Liver (tissue), 3 donors: ENCODE data around the gene MYO18B.

ENCODE experiments used
- CTCF ChIP-seq: fragments of 150-350 bp; IDR thresholded peaks from 2 replicates; pipeline ENCODE4 v1.5.1; 2017; ENCODE audit warnings: improper control_type of control experiment, low read depth, low read length; ENCODE audit not compliant: missing input control
- NR2F2 ChIP-seq: IDR thresholded peaks from 2 replicates; pipeline ENCODE4 v1.6.1; 2016; ENCODE audit warnings: antibody characterized with exemption
- TF ChIP-seq, protein P1 (sequence below): IDR thresholded peaks from 2 replicates; pipeline ENCODE4 v1.6.1; 2016; ENCODE audit warnings: antibody characterized with exemption
- TF ChIP-seq, protein P2 (sequence below): IDR thresholded peaks from 2 replicates; pipeline ENCODE4 v1.6.1; 2016; ENCODE audit warnings: antibody characterized with exemption, mild to moderate bottlenecking
- TF ChIP-seq, protein P3 (sequence below): IDR thresholded peaks from 2 replicates; pipeline ENCODE4 v1.6.1; 2016; ENCODE audit warnings: antibody characterized with exemption
- donor health status: healthy.
- donor health status: healthy.

DNA sequence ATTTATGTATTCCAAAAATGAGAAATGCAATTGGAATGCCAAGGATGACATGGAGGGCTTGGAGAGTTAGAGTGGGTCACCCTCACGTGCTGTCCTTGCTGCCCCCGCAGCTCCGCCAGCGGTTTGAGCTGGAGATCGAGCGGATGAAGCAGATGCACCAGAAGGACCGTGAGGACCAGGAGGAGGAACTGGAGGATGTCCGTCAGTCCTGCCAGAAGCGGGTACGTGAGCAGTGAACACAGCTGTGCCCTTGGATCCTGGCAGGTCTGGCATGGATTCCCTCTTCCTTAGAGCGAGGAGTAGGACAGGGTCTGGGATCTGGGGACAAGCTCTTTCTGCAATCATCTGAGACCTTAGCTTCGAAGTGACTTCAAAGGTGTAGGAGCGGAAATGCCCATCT, 166.2 kb downstream of the MYO18B start:
- TF ChIP-seq CTCF (no peak), NR2F2 (no peak)
- TF ChIP-seq, protein P1, sequence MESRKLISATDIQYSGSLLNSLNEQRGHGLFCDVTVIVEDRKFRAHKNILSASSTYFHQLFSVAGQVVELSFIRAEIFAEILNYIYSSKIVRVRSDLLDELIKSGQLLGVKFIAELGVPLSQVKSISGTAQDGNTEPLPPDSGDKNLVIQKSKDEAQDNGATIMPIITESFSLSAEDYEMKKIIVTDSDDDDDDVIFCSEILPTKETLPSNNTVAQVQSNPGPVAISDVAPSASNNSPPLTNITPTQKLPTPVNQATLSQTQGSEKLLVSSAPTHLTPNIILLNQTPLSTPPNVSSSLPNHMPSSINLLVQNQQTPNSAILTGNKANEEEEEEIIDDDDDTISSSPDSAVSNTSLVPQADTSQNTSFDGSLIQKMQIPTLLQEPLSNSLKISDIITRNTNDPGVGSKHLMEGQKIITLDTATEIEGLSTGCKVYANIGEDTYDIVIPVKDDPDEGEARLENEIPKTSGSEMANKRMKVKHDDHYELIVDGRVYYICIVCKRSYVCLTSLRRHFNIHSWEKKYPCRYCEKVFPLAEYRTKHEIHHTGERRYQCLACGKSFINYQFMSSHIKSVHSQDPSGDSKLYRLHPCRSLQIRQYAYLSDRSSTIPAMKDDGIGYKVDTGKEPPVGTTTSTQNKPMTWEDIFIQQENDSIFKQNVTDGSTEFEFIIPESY, result no peak
- TF ChIP-seq, protein P2, sequence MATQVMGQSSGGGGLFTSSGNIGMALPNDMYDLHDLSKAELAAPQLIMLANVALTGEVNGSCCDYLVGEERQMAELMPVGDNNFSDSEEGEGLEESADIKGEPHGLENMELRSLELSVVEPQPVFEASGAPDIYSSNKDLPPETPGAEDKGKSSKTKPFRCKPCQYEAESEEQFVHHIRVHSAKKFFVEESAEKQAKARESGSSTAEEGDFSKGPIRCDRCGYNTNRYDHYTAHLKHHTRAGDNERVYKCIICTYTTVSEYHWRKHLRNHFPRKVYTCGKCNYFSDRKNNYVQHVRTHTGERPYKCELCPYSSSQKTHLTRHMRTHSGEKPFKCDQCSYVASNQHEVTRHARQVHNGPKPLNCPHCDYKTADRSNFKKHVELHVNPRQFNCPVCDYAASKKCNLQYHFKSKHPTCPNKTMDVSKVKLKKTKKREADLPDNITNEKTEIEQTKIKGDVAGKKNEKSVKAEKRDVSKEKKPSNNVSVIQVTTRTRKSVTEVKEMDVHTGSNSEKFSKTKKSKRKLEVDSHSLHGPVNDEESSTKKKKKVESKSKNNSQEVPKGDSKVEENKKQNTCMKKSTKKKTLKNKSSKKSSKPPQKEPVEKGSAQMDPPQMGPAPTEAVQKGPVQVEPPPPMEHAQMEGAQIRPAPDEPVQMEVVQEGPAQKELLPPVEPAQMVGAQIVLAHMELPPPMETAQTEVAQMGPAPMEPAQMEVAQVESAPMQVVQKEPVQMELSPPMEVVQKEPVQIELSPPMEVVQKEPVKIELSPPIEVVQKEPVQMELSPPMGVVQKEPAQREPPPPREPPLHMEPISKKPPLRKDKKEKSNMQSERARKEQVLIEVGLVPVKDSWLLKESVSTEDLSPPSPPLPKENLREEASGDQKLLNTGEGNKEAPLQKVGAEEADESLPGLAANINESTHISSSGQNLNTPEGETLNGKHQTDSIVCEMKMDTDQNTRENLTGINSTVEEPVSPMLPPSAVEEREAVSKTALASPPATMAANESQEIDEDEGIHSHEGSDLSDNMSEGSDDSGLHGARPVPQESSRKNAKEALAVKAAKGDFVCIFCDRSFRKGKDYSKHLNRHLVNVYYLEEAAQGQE, result no peak
- TF ChIP-seq, protein P3, sequence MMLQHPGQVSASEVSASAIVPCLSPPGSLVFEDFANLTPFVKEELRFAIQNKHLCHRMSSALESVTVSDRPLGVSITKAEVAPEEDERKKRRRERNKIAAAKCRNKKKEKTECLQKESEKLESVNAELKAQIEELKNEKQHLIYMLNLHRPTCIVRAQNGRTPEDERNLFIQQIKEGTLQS, result no peak
